HCT116 (cell line): ENCODE data around the gene TMUB1. TPM values are rescaled to one million over a fixed set of nuclear protein-coding genes. Genes with fewer than 3 reads are reported as not detected.

Source experiments
- ATAC-seq: fragments of 200-7000 bp; cut with Tn5 transposase; 2 replicates; pipeline ENCODE4 v1.9.1; 2020; ENCODE audit warnings: mild to moderate bottlenecking, moderate library complexity
- BruUV-seq: library from RNA; stranded (reverse); fragments of 400-500 nt; replicated peaks from 2 replicates; lab custom pipeline; 2021; lab: Mats Ljungman, UMichigan
- CTCF ChIA-PET: fragments of 300-600 bp; sonication (Branson Sonifier 250); formaldehyde crosslinking; loops from one replicate; lab custom pipeline; 2021; ENCODE audit warnings: antibody characterized with exemption; lab: Charles Lee
- POLR2A ChIA-PET: fragments of 300-600, 350-600 bp; sonication (Branson Sonifier 250); formaldehyde crosslinking; loops from one replicate; lab custom pipeline; 2021; ENCODE audit warnings: antibody characterized with exemption; lab: Charles Lee
- RAD21 ChIA-PET, 2 experiments: fragments of 300-600 bp; sonication (Branson Sonifier 250); formaldehyde crosslinking; loops; one replicate each; lab custom pipeline; 2023; ENCODE audit warnings: low total read pairs in 2 of 2; ENCODE audit not compliant: uncharacterized antibody in 2 of 2, unreplicated experiment in 2 of 2, low non-redundant PET in 1 of 2; lab: Charles Lee
- DNase-seq: peaks from one replicate; pipeline ENCODE4 v3.0.0-alpha.2; 2010; ENCODE audit warnings: low read depth, low spot score
- H2AFZ ChIP-seq: fragments of 200-600 bp; shearing (Covaris generic), sonication (generic); 2 replicates; pipeline ENCODE4 v1.6.1; 2017; ENCODE audit warnings: low read depth, mixed run types, mixed read lengths, antibody characterized with exemption, low read length; ENCODE audit not compliant: poor library complexity, severe bottlenecking
- H3K27ac ChIP-seq: 2 replicates; pipeline ENCODE4 v1.5.1; 2012; ENCODE audit warnings: low read depth, low read length
- H3K27me3 ChIP-seq: fragments of 200-600 bp; sonication (generic); 2 replicates; pipeline ENCODE4 v1.6.1; 2016; ENCODE audit warnings: mixed run types, low read length, mixed read lengths; ENCODE audit not compliant: insufficient read depth
- H3K36me3 ChIP-seq, 2 experiments: fragments of 200-500 bp in 1 of 2; fragments of 200-600 bp in 1 of 2; sonication (Bioruptor generic) in 1 of 2; sonication (generic) in 1 of 2; 2 replicates each; pipeline versions ENCODE4 v1.5.1 to v1.6.1; 2014 to 2016; ENCODE audit warnings: low read length in 2 of 2, inconsistent platforms in 1 of 2, mixed read lengths in 1 of 2, mixed run types in 1 of 2; ENCODE audit not compliant: insufficient read depth in 2 of 2, control insufficient read depth in 1 of 2
- H3K4me1 ChIP-seq, 2 experiments: fragments of 200-600 bp in 1 of 2; sonication (generic) in 1 of 2; 2 replicates each; pipeline versions ENCODE4 v1.5.1 to v1.6.1; 2012 to 2017; ENCODE audit warnings: low read length in 2 of 2, inconsistent platforms in 1 of 2, mild to moderate bottlenecking in 1 of 2, mixed read lengths in 1 of 2, mixed run types in 1 of 2, moderate library complexity in 1 of 2; ENCODE audit not compliant: insufficient read depth in 2 of 2, control insufficient read depth in 1 of 2
- H3K4me2 ChIP-seq: fragments of 200-600 bp; sonication (generic); 2 replicates; pipeline ENCODE4 v1.6.1; 2017; ENCODE audit warnings: mixed run types, low read length, mixed read lengths
- H3K4me3 ChIP-seq, 2 experiments: fragments of 200-600 bp in 1 of 2; sonication (generic) in 1 of 2; replicated peaks in 1 of 2; 2 replicates each; pipeline ENCODE4 v1.5.1; 2011 to 2016; ENCODE audit warnings: low read length in 2 of 2, control low read depth in 1 of 2, low read depth in 1 of 2, mild to moderate bottlenecking in 1 of 2, mixed read lengths in 1 of 2, mixed run types in 1 of 2
- H3K79me2 ChIP-seq: fragments of 200-600 bp; sonication (generic); 2 replicates; pipeline ENCODE4 v1.6.1; 2017; ENCODE audit warnings: mild to moderate bottlenecking, mixed run types, low read length, moderate library complexity, mixed read lengths; ENCODE audit not compliant: insufficient read depth
- H3K9ac ChIP-seq: fragments of 200-600 bp; sonication (generic); 2 replicates; pipeline ENCODE4 v1.6.1; 2016; ENCODE audit warnings: low read length, mixed read lengths
- H3K9me2 ChIP-seq: fragments of 200-600 bp; sonication (generic), shearing (Covaris generic); 2 replicates; pipeline ENCODE4 v1.6.1; 2017; ENCODE audit warnings: mixed run types, mild to moderate bottlenecking, moderate library complexity; ENCODE audit not compliant: insufficient read depth
- H3K9me3 ChIP-seq, 2 experiments: fragments of 200-500 bp in 1 of 2; fragments of 200-600 bp in 1 of 2; sonication (Bioruptor generic) in 1 of 2; sonication (generic) in 1 of 2; 2 replicates each; pipeline ENCODE4 v1.6.1; 2014 to 2017; ENCODE audit warnings: low read length in 2 of 2, mixed read lengths in 2 of 2, inconsistent platforms in 1 of 2, low read depth in 1 of 2, mild to moderate bottlenecking in 1 of 2, mixed run types in 1 of 2, moderate library complexity in 1 of 2; ENCODE audit not compliant: control insufficient read depth in 1 of 2, insufficient read depth in 1 of 2
- H4K20me1 ChIP-seq: fragments of 200-600 bp; sonication (generic), shearing (Covaris generic); 2 replicates; pipeline ENCODE4 v1.6.1; 2017; ENCODE audit warnings: mixed run types, mild to moderate bottlenecking, moderate library complexity; ENCODE audit not compliant: insufficient read depth
- ATF3 ChIP-seq: IDR thresholded peaks from 2 replicates; pipeline ENCODE4 v1.6.1; 2012
- EGR1 ChIP-seq: IDR thresholded peaks from 2 replicates; pipeline ENCODE4 v1.6.1; 2012; ENCODE audit warnings: low read depth
- ELF1 ChIP-seq: IDR thresholded peaks from 2 replicates; pipeline ENCODE4 v1.6.1; 2012; ENCODE audit warnings: low read depth, borderline replicate concordance
- EZH2 ChIP-seq: fragments of 200-600 bp; sonication (generic); IDR thresholded peaks from 2 replicates; pipeline ENCODE4 v1.6.1; 2017; ENCODE audit warnings: antibody characterized with exemption, mixed run types
- JUND ChIP-seq: IDR thresholded peaks from 2 replicates; pipeline ENCODE4 v1.6.1; 2012
- REST ChIP-seq: IDR thresholded peaks from 2 replicates; pipeline ENCODE4 v1.6.1; 2012; ENCODE audit warnings: low read depth
- SP1 ChIP-seq: IDR thresholded peaks from 2 replicates; pipeline ENCODE4 v1.6.1; 2012; ENCODE audit warnings: low read depth
- SRF ChIP-seq: IDR thresholded peaks from 2 replicates; pipeline ENCODE4 v1.6.1; 2012; ENCODE audit warnings: low read depth
- TCF7L2 ChIP-seq: IDR thresholded peaks from 2 replicates; pipeline ENCODE4 v1.7.0; 2011; ENCODE audit warnings: borderline replicate concordance, inconsistent platforms; ENCODE audit not compliant: insufficient read depth, insufficient read length; ENCODE audit errors: extremely low read depth
- ZNF274 ChIP-seq: fragments of 200-500 bp; sonication (Bioruptor generic); IDR thresholded peaks from 2 replicates; pipeline ENCODE4 v1.6.1; 2014; ENCODE audit warnings: mild to moderate bottlenecking, low read depth, low read length, inconsistent platforms
- intact Hi-C: fragments of 100-400 bp; cut with micrococcal nuclease; formaldehyde crosslinking; loops from 2 replicates; pipeline ENCODE4 v1.10.0; 2022
- total RNA-seq: library from RNA; stranded (reverse); gene quantifications from one replicate; pipeline ENCODE4 v1.2.1, GENCODE V29; 2021; ENCODE audit not compliant: unreplicated experiment

Gene TMUB1
- total RNA-seq, 1 experiment from 2014 or later: 75.8 TPM

DNA sequence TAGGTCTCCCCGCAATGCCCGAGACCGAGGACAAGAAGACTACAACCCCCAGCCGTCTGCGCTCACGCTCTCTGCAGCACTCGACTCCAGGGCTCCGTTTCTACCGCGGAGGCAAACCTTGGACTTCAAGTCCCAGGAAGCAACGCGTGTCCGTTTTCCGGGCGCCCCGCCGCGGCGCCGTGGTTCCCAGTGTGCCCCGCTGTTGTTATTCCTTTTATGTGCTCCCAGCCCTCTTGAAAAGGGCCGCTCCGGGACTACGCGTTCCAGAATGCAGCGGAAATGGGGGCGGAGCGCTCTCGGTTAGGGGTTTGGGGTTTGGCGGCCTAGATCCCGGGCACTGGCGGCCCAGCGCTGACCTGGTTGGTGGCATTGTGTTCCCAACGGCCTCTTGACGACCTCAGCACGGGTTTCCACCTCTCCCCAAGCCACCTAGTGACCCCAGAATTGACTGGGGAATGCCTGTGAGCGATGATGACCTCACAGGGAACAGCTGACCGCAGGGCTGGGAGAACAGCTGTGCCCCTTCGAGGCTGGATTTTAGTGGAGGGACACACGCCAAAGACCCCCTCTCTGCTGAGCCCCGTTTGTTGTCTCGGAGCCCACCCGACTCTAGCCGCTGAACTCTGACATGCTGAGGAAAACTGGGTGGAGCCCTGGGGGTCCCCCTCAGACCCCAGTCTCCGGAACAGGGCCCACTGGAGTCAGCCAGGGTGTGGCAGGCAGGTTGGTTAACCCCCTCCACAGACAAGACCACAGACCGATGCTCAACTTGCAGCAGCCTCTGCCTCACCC is 25.1 kb downstream of the TMUB1 start (continued):
- TF ChIP-seq REST (no peak), EGR1 (no peak), TCF7L2 (peak; percentile 100), EZH2 (no peak), ELF1 (no peak), ZNF274 (no peak), JUND (no peak), SP1 (no peak), SRF (no peak)

DNA sequence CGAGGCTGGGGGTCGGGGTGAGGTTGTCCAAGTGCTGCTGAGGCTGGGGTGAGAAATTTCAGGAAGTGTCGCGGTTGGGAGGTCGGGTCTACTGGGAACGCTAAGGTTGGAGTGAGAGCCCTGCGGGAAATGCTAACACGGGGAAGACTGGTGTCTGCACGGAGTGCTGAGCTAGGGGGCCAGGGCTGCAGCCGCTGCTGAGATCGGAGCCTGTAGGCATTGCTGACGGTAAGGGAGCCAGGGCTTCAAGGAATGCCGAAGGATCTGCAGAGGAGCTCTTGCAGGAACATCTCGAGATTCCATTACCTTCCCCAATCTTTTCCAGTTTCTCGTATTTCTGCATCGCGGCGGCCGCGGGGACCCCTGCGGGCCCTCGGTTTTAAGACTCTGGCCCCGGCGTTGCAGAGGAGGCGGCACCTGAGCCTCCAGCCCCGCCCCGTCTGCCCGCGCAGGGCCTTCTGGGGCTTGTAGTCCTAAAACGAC is 25.7 kb downstream of the TMUB1 start, which contains the start of gene CDK5:
TSS of gene CDK5 (minus strand) at position 392 of the 483 bp plus-strand sequence. CDS start at position 343, 49 bp downstream.
- Histone ChIP-seq H3K79me2 (peaks cover 28% of the 10 kb centered on the region), H3K4me1 (peaks cover 24 to 42% of the 10 kb centered on the region in 2 experiments)
- TF ChIP-seq ZNF274: no peak
- no peak for TF ChIP-seq SRF
- TF ChIP-seq ATF3: no peak
- TF ChIP-seq, all 23 proteins: peak for 0
- Histone ChIP-seq H3K4me2 (peak within 1 kb of the TSS; percentile 95), H3K36me3 (no peaks in the 10 kb centered on the region), H3K27ac (peak within 1 kb of the TSS; percentile 87), H3K9ac (peak within 1 kb of the TSS; percentile 91), H2AFZ (no peak within 1 kb of the TSS), H3K9me3 (no peaks in the 10 kb centered on the region), H3K27me3 (no peaks in the 10 kb centered on the region), H4K20me1 (no peaks in the 10 kb centered on the region), H3K4me3 (peak within 1 kb of the TSS; percentile 81 to 90), H3K9me2 (no peaks in the 10 kb centered on the region)
- CTCF ChIA-PET: no interaction called here
- intact Hi-C loops: no loop called here
- no TSS peak for BruUV-seq
- peak; percentile 1; the same call in 1 of the 2 replicates for ATAC-seq
- no peak for DNase-seq
- RAD21 ChIA-PET: no interaction called here
- POLR2A ChIA-PET: no interaction called here
